ENCODE results near the gene PDSS2.

DNA sequence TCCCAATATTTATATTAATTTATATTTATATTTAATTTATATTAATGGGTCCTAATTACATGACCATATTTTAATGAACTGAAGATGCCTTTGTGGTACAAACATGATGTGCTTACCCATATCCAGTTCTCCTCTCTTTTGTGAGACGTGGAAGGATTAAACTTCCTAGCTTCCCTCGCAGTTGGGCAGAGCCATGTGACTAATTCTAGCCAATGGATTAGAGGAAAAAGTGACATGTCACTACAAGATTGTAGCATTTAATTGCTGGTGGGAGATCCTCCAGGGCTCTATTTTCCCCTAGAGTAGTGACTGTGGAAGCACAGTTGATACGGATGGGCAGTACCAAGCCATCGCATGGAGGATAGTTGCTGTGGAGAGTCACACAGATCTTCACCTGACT lies 25.8 kb upstream of the PDSS2 start:
- TF ChIP-seq JUND (IDR thresholded peaks at IDR 0.05) = no peak
- TF ChIP-seq CTCF (IDR thresholded peaks at IDR 0.05; ENCODE audit: low read depth, low read length, missing input control) = no peak
- TF ChIP-seq, protein P1, sequence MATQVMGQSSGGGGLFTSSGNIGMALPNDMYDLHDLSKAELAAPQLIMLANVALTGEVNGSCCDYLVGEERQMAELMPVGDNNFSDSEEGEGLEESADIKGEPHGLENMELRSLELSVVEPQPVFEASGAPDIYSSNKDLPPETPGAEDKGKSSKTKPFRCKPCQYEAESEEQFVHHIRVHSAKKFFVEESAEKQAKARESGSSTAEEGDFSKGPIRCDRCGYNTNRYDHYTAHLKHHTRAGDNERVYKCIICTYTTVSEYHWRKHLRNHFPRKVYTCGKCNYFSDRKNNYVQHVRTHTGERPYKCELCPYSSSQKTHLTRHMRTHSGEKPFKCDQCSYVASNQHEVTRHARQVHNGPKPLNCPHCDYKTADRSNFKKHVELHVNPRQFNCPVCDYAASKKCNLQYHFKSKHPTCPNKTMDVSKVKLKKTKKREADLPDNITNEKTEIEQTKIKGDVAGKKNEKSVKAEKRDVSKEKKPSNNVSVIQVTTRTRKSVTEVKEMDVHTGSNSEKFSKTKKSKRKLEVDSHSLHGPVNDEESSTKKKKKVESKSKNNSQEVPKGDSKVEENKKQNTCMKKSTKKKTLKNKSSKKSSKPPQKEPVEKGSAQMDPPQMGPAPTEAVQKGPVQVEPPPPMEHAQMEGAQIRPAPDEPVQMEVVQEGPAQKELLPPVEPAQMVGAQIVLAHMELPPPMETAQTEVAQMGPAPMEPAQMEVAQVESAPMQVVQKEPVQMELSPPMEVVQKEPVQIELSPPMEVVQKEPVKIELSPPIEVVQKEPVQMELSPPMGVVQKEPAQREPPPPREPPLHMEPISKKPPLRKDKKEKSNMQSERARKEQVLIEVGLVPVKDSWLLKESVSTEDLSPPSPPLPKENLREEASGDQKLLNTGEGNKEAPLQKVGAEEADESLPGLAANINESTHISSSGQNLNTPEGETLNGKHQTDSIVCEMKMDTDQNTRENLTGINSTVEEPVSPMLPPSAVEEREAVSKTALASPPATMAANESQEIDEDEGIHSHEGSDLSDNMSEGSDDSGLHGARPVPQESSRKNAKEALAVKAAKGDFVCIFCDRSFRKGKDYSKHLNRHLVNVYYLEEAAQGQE (IDR thresholded peaks at IDR 0.05) = no peak
- TF ChIP-seq TAF1 (conservative IDR thresholded peaks at IDR 0.05) = no peak
- no peak for TF ChIP-seq HNF4A (conservative IDR thresholded peaks at IDR 0.05)
